Measurements from ENCODE around the gene ZNG1C. TPM values are rescaled to one million over a fixed set of nuclear protein-coding genes. Genes with fewer than 3 reads are reported as not detected.
"Not testable (repeated sequence)": the region's sequence is repeated elsewhere in the genome, so short reads cannot be mapped to it uniquely, and the experiment has no call there.

ZNG1C gene
- total RNA-seq, 1 experiment from 2014 or later = 128 TPM

DNA sequence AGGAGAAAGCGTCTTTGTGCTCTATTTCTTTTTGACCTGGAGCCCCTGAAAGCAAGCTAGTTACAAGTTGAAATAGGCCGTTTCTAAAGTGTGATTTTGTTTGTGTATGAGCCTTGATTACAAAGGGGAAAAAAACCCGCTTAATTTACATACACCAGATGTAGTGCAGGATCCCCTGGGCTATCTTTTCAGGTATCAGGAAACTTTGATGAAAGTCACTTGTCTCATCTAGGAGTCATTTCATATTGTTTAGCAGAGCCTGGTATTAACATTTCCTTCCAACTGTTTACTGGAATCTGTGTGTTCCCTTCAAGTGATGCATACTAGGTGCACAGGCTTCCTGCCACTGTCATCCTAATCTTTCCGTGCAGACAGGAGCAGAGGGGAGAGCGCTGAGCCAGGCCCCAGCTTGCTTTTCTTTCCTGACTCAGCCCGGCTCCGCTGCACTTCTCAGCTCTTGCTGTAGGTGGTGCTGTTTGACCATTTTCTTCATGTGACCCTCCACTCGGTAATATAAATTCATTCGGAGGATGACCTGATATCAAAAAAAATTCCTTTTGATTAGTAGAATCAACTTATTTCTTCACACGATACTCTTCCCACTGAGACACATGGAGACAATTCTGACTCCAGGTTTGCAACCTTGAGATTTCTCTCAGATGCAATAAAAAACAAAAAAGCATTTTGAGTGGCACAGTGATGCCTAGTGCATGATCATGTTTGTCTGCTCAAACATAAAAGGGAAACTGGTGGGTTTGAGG is 100.7 kb downstream of the ZNG1C start:
- intact Hi-C loops (cut with micrococcal nuclease) = loop anchor here (5.0 kb wide), 1 partner anchor 165 kb away; no protein-coding TSS in a partner anchor
- H3K9me2 ChIP-seq (replicated peaks; ENCODE audit: low read length); DNase-seq; H3K27me3 ChIP-seq (ENCODE audit: low read length); H4K20me1 ChIP-seq (ENCODE audit: low read length); BruUV-seq (replicated peaks); POLR2A ChIA-PET (ENCODE audit: unreplicated experiment); H3K9me3 ChIP-seq (ENCODE audit: low read length); H2AFZ ChIP-seq (ENCODE audit: low read length); H3K4me2 ChIP-seq (ENCODE audit: low read length); H3K4me3 ChIP-seq (ENCODE audit: low read length); H3K4me1 ChIP-seq (ENCODE audit: insufficient read depth, low read length); H3F3A ChIP-seq (ENCODE audit: low read length, unreplicated experiment); H3K9ac ChIP-seq (ENCODE audit: low read length); H3K36me3 ChIP-seq (ENCODE audit: low read depth, low read length); H3K79me2 ChIP-seq (ENCODE audit: low read length); H3K27ac ChIP-seq (ENCODE audit: low read length): not testable (repeated sequence)
- CTCF ChIA-PET = interaction anchor here (0.6 kb wide), 2 partner anchors 147 to 227 kb away, joined by 4 to 6 read pairs; no protein-coding TSS in a partner anchor
- peak; percentile 78 for ATAC-seq

DNA sequence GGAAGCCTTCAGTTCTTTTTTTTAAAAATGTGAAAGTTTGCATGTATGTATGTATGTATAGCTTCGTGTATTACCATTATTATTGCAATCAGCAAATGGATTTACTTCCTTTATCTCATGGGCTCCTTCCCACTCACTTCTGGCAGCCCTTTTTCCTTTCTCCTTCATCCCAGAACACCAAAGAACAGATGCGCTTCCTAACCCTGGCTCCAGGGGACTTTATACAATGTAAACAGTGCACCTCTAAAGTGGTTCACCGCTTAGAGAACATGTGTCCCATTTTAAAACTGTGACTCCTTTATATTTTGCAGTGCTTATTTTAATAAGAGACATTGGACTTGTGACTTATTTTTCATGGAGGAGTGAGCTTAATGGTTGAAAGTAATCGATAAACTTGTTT is 101.5 kb downstream of the ZNG1C start:
- H2AFZ ChIP-seq (ENCODE audit: low read length); H3K9me2 ChIP-seq (replicated peaks; ENCODE audit: low read length); H4K20me1 ChIP-seq (ENCODE audit: low read length); DNase-seq; H3K4me2 ChIP-seq (ENCODE audit: low read length); BruUV-seq (replicated peaks); H3K79me2 ChIP-seq (ENCODE audit: low read length); H3K36me3 ChIP-seq (ENCODE audit: low read depth, low read length); H3K9me3 ChIP-seq (ENCODE audit: low read length); ATAC-seq; H3K4me3 ChIP-seq (ENCODE audit: low read length); H3K27ac ChIP-seq (ENCODE audit: low read length); POLR2A ChIA-PET (ENCODE audit: unreplicated experiment); H3F3A ChIP-seq (ENCODE audit: low read length, unreplicated experiment); H3K27me3 ChIP-seq (ENCODE audit: low read length); H3K4me1 ChIP-seq (ENCODE audit: insufficient read depth, low read length); H3K9ac ChIP-seq (ENCODE audit: low read length): not testable (repeated sequence)
- CTCF ChIA-PET = interaction anchor here (0.7 kb wide), 1 partner anchor 137 kb away, joined by 8 read pairs; no protein-coding TSS in a partner anchor
- intact Hi-C loops (cut with micrococcal nuclease) = loop anchor here (5.0 kb wide), 1 partner anchor 164 kb away; no protein-coding TSS in a partner anchor

DNA sequence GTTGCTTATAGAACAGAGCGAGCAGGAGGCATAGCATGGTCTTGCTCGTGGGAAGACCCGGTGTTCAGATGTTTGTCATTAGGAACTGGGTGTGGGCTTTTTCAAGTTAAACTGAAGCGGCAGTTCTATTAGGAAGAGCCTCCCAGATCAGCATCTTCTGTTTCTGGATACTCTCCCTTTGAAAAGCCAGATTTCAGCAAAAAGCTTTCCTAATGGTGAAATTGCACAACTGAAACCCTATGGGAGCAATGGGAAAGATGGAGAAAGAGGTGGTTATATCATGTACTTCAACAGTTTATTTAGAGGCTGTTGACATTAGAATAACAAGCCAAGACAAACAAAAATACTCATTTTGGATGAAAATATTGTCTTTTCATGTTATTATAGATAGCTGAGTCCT is 102.2 kb downstream of the ZNG1C start:
- H3K9me2 ChIP-seq (replicated peaks; ENCODE audit: low read length); DNase-seq; H3K79me2 ChIP-seq (ENCODE audit: low read length); ATAC-seq; H3K36me3 ChIP-seq (ENCODE audit: low read depth, low read length); CTCF ChIA-PET; H4K20me1 ChIP-seq (ENCODE audit: low read length); H3K27ac ChIP-seq (ENCODE audit: low read length); POLR2A ChIA-PET (ENCODE audit: unreplicated experiment); H3K27me3 ChIP-seq (ENCODE audit: low read length); H3K4me1 ChIP-seq (ENCODE audit: insufficient read depth, low read length); H3K9ac ChIP-seq (ENCODE audit: low read length); H3K9me3 ChIP-seq (ENCODE audit: low read length); H3K4me2 ChIP-seq (ENCODE audit: low read length); H2AFZ ChIP-seq (ENCODE audit: low read length); BruUV-seq (replicated peaks); H3F3A ChIP-seq (ENCODE audit: low read length, unreplicated experiment); H3K4me3 ChIP-seq (ENCODE audit: low read length): not testable (repeated sequence)
- intact Hi-C loops (cut with micrococcal nuclease) = loop anchor here (5.0 kb wide), 1 partner anchor 163 kb away; no protein-coding TSS in a partner anchor

Other genes with a start within 250 kb of the ZNG1C start
- gene FOXD4L3, start 60.9 kb downstream of the ZNG1C start, total RNA-seq (2014; rRNA removed) = not detected in 2 replicates
- gene PGM5, start 114.6 kb downstream of the ZNG1C start, total RNA-seq (2014; rRNA removed) = 75.5 and 90.2 TPM in 2 replicates

All from PC-3 (cell line).